K562 (cell line): ENCODE measurements around the gene UBXN4. TPM values are rescaled to one million over a fixed set of nuclear protein-coding genes. Genes with fewer than 3 reads are reported as not detected.

ENCODE experiments used
- ATAC-seq: fragments of 200-7000 bp; cut with Tn5 transposase; 3 replicates; pipeline ENCODE4 v1.9.1; 2020; ENCODE audit warnings: moderate library complexity
- BruUV-seq: library from RNA; stranded (reverse); fragments of 400-500 nt; replicated peaks from 2 replicates; lab custom pipeline; 2021; lab: Mats Ljungman, UMichigan
- CTCF ChIA-PET: fragments of 300-600 bp; formaldehyde crosslinking; extraction: SDS; loops from one replicate; lab custom pipeline; 2021; ENCODE audit warnings: low intra/inter-chr PET ratio; lab: Yijun Ruan, JAX
- POLR2A ChIA-PET: fragments of 300-600, 350-650 bp; sonication (Branson Sonifier 250); formaldehyde crosslinking; extraction: SDS; loops from one replicate; lab custom pipeline; 2021; ENCODE audit warnings: antibody characterized with exemption, inconsistent platforms; lab: Yijun Ruan, JAX
- DNase-seq, 4 experiments: peaks; one replicate each; pipeline versions ENCODE4 v3.0.0 to v3.0.0-alpha.2; 2011 to 2018; ENCODE audit warnings: low spot score in 3 of 4, mixed read lengths in 3 of 4; ENCODE audit errors: extremely low read depth in 1 of 4
- FAIRE-seq: peaks from 2 replicates; lab custom pipeline; 2011; peaks lifted over from hg19 to GRCh38; lab: Jason Lieb, UNC
- H2AFZ ChIP-seq: 2 replicates; pipeline ENCODE4 v1.6.0; 2011; ENCODE audit warnings: low read depth, low read length, control low read depth, inconsistent platforms
- H3K27ac ChIP-seq: fragments of 200-600 bp; 3 replicates; pipeline ENCODE4 v1.8.0; 2011; ENCODE audit warnings: low read depth, mild to moderate bottlenecking, control low read depth, inconsistent platforms, low read length, moderate library complexity, mixed read lengths; ENCODE audit errors: extremely low read depth
- H3K27me3 ChIP-seq, 2 experiments: fragments of 300-600 bp in 1 of 2; 2 replicates in 1 of 2; 3 replicates in 1 of 2; pipeline versions ENCODE4 v1.6.0 to v1.8.0; 2011; ENCODE audit warnings: inconsistent platforms in 2 of 2, low read length in 2 of 2, mild to moderate bottlenecking in 1 of 2, mixed read lengths in 1 of 2, moderate library complexity in 1 of 2; ENCODE audit not compliant: control insufficient read depth in 2 of 2, insufficient read depth in 2 of 2
- H3K36me3 ChIP-seq: fragments of 300-600 bp; 3 replicates; pipeline ENCODE4 v1.8.0; 2011; ENCODE audit warnings: mild to moderate bottlenecking, low read length, inconsistent platforms; ENCODE audit not compliant: control insufficient read depth, insufficient read depth
- H3K4me1 ChIP-seq, 2 experiments: fragments of 200-600 bp in 1 of 2; replicated peaks in 1 of 2; 2 replicates in 1 of 2; 3 replicates in 1 of 2; pipeline versions ENCODE4 v1.5.1 to v1.8.0; 2011; ENCODE audit warnings: inconsistent platforms in 2 of 2, low read length in 2 of 2, mild to moderate bottlenecking in 1 of 2, mixed read lengths in 1 of 2, moderate library complexity in 1 of 2; ENCODE audit not compliant: control insufficient read depth in 2 of 2, insufficient read depth in 2 of 2
- H3K4me2 ChIP-seq: 2 replicates; pipeline ENCODE4 v1.6.1; 2011; ENCODE audit warnings: low read length, control low read depth, inconsistent platforms, mixed read lengths; ENCODE audit not compliant: insufficient read depth
- H3K4me3 ChIP-seq: fragments of 200-600 bp; sonication (generic), shearing (Covaris generic); 2 replicates; pipeline ENCODE4 v1.5.1; 2016; ENCODE audit warnings: control low read depth, inconsistent platforms
- H3K79me2 ChIP-seq: fragments of 200-600 bp; 3 replicates; pipeline ENCODE4 v1.8.0; 2011; ENCODE audit warnings: low read length, inconsistent platforms; ENCODE audit not compliant: control insufficient read depth, insufficient read depth
- H3K9ac ChIP-seq, 2 experiments: 2 replicates each; pipeline versions ENCODE4 v1.6.0 to v1.6.1; 2011; ENCODE audit warnings: low read depth in 2 of 2, low read length in 2 of 2, control low read depth in 1 of 2, inconsistent platforms in 1 of 2, mild to moderate bottlenecking in 1 of 2, mixed read lengths in 1 of 2; ENCODE audit not compliant: insufficient read depth in 1 of 2
- H3K9me1 ChIP-seq: one replicate; pipeline ENCODE4 v1.6.0; 2011; ENCODE audit warnings: inconsistent platforms, mild to moderate bottlenecking, low read length, moderate library complexity; ENCODE audit not compliant: control insufficient read depth, insufficient read depth
- H3K9me3 ChIP-seq: replicated peaks from 2 replicates; pipeline ENCODE4 v1.5.1; 2011; ENCODE audit warnings: low read depth, low read length, inconsistent platforms; ENCODE audit not compliant: control insufficient read depth, insufficient read depth
- H4K20me1 ChIP-seq: replicated peaks from 2 replicates; pipeline ENCODE4 v1.6.1; 2011; ENCODE audit warnings: low read length, inconsistent platforms, mixed read lengths; ENCODE audit not compliant: control insufficient read depth, insufficient read depth
- JUNB ChIP-seq: fragments of 450-650 bp; formaldehyde crosslinking; conservative IDR thresholded peaks from 2 replicates; pipeline ENCODE4 v1.4.0; 2020; ENCODE audit warnings: mild to moderate bottlenecking
- MEIS2 ChIP-seq: fragments of 450-650 bp; IDR thresholded peaks from 2 replicates; pipeline ENCODE4 v1.6.1; 2014; ENCODE audit warnings: mild to moderate bottlenecking; ENCODE audit not compliant: partially characterized antibody
- ZC3H11A ChIP-seq: IDR thresholded peaks from 2 replicates; pipeline ENCODE4 v1.6.1; 2012; ENCODE audit warnings: low read depth, low read length, improper control_type of control experiment
- WGBS: fragments of 100-300 bp; shearing (Covaris generic); methylation state at CpG from one replicate; pipeline ENCODE4 v1.1.6; 2016; ENCODE audit warnings: low coverage, mixed read lengths; ENCODE audit not compliant: insufficient coverage; ENCODE audit errors: missing lambda C conversion rate; 5-methylcytosine and 5-hydroxymethylcytosine counted together
- in situ Hi-C: fragments of 300-500 bp; cut with MboI; formaldehyde crosslinking; loops from 4 replicates; pipeline ENCODE4 v1.15.0; 2018; ENCODE audit warnings: inconsistent platforms, mixed read lengths
- intact Hi-C: fragments of 100-400 bp; cut with micrococcal nuclease; formaldehyde crosslinking; loops from 2 replicates; pipeline ENCODE4 v1.14.2; 2022
- polyA plus RNA-seq, 8 experiments: library from polyadenylated mRNA; depleted of rRNA in 4 of 8; stranded (reverse) in 5 of 8; unstranded in 3 of 8; fragments of >200 nt; fragmentation: Nextera tagmentation in 2 of 8; fragmentation: Illumina TruSeq in 1 of 8; extraction: Ambion mirVana in 2 of 8; extraction: Trizol in 1 of 8; gene quantifications; 2 replicates each; pipeline versions ENCODE4 v1.2.1 to v1.2.3, GENCODE V29; 2011 to 2014; ENCODE audit warnings: inconsistent platforms in 1 of 8, missing spikeins in 1 of 8
- total RNA-seq, 7 experiments: library from RNA; depleted of rRNA in 6 of 7; stranded (reverse); fragments of >200 nt in 6 of 7; fragmentation: Illumina TruSeq in 2 of 7; extraction: Trizol in 2 of 7; gene quantifications; 2 replicates each; pipeline versions ENCODE4 v1.2.1 to v1.2.3, GENCODE V29; 2011 to 2021; ENCODE audit warnings: low replicate concordance in 1 of 7
- TF ChIP-seq, protein P1 (sequence below), 3 experiments: IDR thresholded peaks in 2 of 3; conservative IDR thresholded peaks in 1 of 3; 2 replicates each; pipeline ENCODE4 v1.5.1; 2011 to 2012; ENCODE audit warnings: low read length in 3 of 3, mild to moderate bottlenecking in 3 of 3, control low read depth in 2 of 3, improper control_type of control experiment in 1 of 3, inconsistent platforms in 1 of 3, low read depth in 1 of 3, mixed read lengths in 1 of 3, moderate library complexity in 1 of 3; ENCODE audit not compliant: insufficient read depth in 2 of 3

Gene UBXN4
- total and polyA plus RNA-seq, 9 of the 15 experiments (the other 6 are each of a cell fraction or from before 2014, with no cell fraction given), result 30.4 to 127 (median 55.3) TPM

DNA sequence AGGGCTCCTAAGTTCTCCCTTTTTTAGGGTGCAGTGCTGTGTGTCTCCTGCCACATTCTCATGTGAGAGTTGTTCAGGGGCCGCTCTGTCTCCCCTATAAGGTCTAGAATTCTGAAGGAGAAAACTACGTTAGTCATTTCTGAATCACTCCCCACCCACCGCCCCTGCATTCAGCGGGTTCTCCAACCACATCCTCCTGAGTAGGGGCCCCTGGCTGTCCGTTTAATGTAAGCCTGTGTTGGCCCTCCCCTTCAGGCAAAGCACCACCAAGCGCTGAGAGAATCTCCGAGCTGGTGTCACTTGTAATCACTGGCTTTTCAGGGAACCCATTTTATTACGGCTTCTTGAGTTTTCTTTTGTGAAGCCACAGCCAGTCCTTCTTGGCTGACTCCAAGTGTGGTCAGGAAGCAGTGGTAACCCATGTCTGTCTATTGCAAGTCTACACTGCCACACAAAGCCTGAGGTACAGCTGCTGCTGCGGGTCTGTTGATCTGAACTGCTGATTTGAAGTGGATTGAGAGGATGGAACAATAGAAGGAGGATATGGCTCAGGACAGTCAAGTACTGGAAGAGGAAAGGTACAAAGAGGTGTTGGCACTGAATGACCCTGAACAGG is 78.5 kb downstream of the UBXN4 start:
- intact Hi-C loops, result no loop called here
- POLR2A ChIA-PET, result no interaction called here
- FAIRE-seq, result no peak

More for the DNA sequence above, 78.5 kb downstream of the UBXN4 start:
- no peaks in the 10 kb centered on the region for H4K20me1 ChIP-seq
- 2% methylated on average over 9 of the region's 9 CpGs for WGBS
- H3K27me3 ChIP-seq, result peaks cover 44 to 62% of the 10 kb centered on the region in 2 experiments
- BruUV-seq, result no TSS peak
- H3K4me2 ChIP-seq, result no peak overlapping the region
- no peaks in the 10 kb centered on the region for H3K36me3 ChIP-seq
- H3K79me2 ChIP-seq, result no peaks in the 10 kb centered on the region
- H3K9ac ChIP-seq, result no peak overlapping the region
- TF ChIP-seq ZC3H11A (no peak), JUNB (CRISPR knock-in tag) (no peak), MEIS2 (no peak)
- TF ChIP-seq, protein P1, sequence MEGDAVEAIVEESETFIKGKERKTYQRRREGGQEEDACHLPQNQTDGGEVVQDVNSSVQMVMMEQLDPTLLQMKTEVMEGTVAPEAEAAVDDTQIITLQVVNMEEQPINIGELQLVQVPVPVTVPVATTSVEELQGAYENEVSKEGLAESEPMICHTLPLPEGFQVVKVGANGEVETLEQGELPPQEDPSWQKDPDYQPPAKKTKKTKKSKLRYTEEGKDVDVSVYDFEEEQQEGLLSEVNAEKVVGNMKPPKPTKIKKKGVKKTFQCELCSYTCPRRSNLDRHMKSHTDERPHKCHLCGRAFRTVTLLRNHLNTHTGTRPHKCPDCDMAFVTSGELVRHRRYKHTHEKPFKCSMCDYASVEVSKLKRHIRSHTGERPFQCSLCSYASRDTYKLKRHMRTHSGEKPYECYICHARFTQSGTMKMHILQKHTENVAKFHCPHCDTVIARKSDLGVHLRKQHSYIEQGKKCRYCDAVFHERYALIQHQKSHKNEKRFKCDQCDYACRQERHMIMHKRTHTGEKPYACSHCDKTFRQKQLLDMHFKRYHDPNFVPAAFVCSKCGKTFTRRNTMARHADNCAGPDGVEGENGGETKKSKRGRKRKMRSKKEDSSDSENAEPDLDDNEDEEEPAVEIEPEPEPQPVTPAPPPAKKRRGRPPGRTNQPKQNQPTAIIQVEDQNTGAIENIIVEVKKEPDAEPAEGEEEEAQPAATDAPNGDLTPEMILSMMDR (IDR thresholded peaks at IDR 0.05 in 2 of 3, conservative IDR thresholded peaks at IDR 0.05 in 1 of 3; ENCODE audit: insufficient read depth in 2 of 3, low read depth in 1 of 3, low read length in 3 of 3), result no peak
- H2AFZ ChIP-seq, result no peak overlapping the region
- H3K9me3 ChIP-seq, result no peaks in the 10 kb centered on the region
- CTCF ChIA-PET, result no interaction called here
- DNase-seq (no peak), ATAC-seq (no peak)
- H3K4me3 ChIP-seq, result no peak overlapping the region
- H3K4me1 ChIP-seq, result no peaks in the 10 kb centered on the region
- no peak overlapping the region for H3K27ac ChIP-seq
- H3K9me1 ChIP-seq, result no peaks in the 10 kb centered on the region
- in situ Hi-C loops, result no loop called here
